AG04449 (cell line): ENCODE results near the gene ZNF789.
A peak's percentile ranks its signal among the peaks of the same experiment; 100 is the strongest.
"Not testable (repeated sequence)": the region's sequence is repeated elsewhere in the genome, so short reads cannot be mapped to it uniquely, and the experiment has no call there.

Source experiments
- CTCF ChIA-PET: fragments of 350-600 bp; formaldehyde crosslinking; extraction: SDS; loops from one replicate; lab custom pipeline; 2021; ENCODE audit warnings: antibody characterized with exemption; lab: Yijun Ruan, JAX
- POLR2A ChIA-PET: fragments of 400-600, 350-600 bp; formaldehyde crosslinking; extraction: SDS; loops from one replicate; lab custom pipeline; 2020; ENCODE audit warnings: antibody characterized with exemption, inconsistent platforms; lab: Yijun Ruan, JAX
- DNase-seq: peaks from one replicate; pipeline ENCODE4 v3.0.0-alpha.2; 2010; ENCODE audit warnings: low read depth, low spot score
- H3K4me3 ChIP-seq: 2 replicates; pipeline ENCODE4 v1.5.1; 2011; ENCODE audit warnings: low read depth, mild to moderate bottlenecking, control low read depth, low read length
- TF ChIP-seq, protein P1 (sequence below): IDR thresholded peaks from one replicate; pipeline ENCODE4 v1.5.1; 2011; ENCODE audit warnings: mild to moderate bottlenecking, moderate library complexity, low read length, control low read depth, inconsistent platforms; ENCODE audit not compliant: insufficient read depth; ENCODE audit errors: missing control alignments

ZNF789 gene

DNA sequence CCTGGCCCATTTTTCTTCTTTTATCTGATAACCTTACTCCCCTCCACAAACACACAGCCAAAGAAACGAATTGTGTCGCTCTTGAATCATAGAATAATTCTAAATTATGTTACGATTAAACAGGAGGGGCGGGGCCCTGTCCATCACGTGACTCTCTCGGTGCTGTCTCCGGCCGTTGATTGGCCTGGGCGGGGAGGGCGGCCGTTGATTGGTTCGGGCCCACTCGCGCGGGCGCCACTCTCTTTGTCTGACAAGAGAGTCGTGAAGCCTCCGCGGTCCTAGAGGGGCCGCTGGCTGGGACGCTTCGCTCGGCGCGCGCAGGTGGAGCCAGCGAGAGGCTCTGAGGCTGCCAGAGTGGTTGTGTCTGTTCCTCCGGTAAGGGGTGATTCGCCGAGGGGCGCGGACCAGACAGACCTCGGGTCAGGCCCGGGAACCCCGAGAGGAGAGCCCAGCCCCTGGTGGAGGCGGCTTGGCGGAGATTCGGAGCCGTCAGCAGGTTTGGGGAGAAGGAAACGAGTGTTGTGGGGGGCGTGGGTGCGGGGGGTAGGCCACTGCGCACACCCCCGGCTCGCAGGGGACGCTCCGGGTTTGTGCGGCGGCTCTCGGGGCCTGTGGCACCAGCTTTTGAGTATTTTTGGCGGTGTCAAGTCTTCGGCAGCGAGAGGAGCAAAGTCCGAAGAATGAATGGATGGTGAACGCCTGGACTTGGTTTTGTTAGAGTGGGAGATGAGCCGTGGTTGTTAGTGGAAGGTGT lies at the start of gene ZNF789:
ZNF789 (plus strand) TSS at position 330 of the 754 bp plus-strand sequence. CDS start 3,567 bp downstream, outside the sequence.
- TF ChIP-seq, protein P1, sequence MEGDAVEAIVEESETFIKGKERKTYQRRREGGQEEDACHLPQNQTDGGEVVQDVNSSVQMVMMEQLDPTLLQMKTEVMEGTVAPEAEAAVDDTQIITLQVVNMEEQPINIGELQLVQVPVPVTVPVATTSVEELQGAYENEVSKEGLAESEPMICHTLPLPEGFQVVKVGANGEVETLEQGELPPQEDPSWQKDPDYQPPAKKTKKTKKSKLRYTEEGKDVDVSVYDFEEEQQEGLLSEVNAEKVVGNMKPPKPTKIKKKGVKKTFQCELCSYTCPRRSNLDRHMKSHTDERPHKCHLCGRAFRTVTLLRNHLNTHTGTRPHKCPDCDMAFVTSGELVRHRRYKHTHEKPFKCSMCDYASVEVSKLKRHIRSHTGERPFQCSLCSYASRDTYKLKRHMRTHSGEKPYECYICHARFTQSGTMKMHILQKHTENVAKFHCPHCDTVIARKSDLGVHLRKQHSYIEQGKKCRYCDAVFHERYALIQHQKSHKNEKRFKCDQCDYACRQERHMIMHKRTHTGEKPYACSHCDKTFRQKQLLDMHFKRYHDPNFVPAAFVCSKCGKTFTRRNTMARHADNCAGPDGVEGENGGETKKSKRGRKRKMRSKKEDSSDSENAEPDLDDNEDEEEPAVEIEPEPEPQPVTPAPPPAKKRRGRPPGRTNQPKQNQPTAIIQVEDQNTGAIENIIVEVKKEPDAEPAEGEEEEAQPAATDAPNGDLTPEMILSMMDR, result no peak
- ChIA-PET CTCF (interaction anchor here (0.7 to 1.7 kb wide), 3 partner anchors 8 to 48 kb away, joined by 3 to 5 read pairs (median 5); partner anchors contain the start of gene ZNF394), POLR2A (interaction anchor here (0.8 kb wide), 1 partner anchor 32 kb away, joined by 3 read pairs; the partner anchor contains the start of gene ZKSCAN5)

DNA sequence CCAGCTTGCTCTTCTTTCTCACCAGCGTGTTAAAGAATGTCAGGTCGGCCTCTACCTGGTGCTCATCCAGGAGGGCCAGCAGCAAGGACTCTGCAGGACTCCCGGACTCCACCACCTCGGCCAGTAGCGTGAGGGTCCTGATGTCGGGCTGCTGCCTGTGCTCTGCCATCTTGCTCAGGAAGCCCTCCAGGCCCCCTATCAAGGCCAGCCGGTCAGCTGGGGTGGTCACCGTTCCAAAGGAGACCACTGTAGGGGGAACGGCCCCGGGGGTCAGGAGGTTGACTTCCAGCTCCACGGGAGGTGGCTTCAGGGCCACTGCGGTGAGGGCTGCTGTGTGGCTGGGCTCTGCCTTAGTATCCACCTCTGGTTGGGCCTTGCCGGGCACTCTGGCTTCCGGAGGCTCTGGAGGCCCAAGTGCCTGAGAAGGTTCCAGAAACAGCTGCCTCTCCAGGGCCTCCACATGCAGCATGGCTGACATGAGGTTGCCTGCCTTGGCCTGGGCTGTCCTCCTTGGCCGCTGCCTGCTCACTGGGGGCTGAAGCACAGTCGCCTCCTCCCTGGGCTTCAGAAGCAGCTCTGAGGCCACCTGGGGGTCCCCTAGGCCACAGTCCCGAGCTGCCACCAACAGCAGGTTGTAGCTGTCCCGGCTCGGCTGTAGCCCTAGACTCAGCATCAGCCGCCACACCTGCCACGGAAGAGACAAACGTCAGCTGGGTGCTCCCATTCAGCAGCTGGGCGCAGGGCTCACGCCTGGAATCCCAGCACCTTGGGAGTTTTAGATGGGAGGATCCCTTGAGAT lies 47.6 kb upstream of the ZNF789 start:
- POLR2A ChIA-PET, result no interaction called here
- H3K4me3 ChIP-seq, result no peak overlapping the region
- TF ChIP-seq, protein P1, result no peak
- CTCF ChIA-PET, result interaction anchor here (0.6 to 1.2 kb wide), 2 partner anchors 9 to 48 kb away, joined by 3 to 5 read pairs; no protein-coding TSS in a partner anchor
- no peak for DNase-seq

More for the DNA sequence above, at the start of gene ZNF789:
- H3K4me3 ChIP-seq, result peak within 1 kb of the TSS; percentile 93
- peak; percentile 75 for DNase-seq

DNA sequence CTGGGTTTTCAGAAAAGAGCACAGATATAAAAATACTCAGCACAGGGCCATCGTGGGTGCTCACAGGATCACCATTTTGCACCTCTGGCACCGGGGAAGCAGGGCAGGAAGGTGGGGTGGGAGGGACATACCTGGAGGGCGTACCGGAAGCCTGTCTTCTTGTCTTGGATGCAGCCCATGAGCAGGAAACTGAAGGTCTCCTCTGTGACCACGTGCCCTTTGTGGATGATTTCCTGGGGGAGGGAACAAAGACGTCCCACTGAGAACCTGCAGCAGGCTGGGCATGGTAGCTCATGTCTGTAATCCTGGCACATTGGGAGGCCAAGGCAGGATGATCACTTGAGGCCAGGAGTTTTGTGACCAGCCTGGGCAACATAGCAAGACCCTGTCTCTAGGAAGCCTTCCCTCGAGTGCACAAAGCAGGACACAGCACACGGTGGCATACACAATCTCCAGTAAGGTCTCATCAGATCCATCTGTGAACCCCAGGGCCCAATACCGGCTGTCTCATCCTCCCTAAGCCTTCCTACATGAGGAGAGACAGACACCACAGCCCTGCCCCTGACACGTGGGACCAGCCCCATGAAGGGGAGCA lies 43.6 kb upstream of the ZNF789 start:
- no peak for DNase-seq
- CTCF ChIA-PET, result no interaction called here
- H3K4me3 ChIP-seq, result no peak overlapping the region
- TF ChIP-seq, protein P1, result no peak
- POLR2A ChIA-PET, result interaction anchor here (1.6 kb wide), 1 partner anchor 10 kb away, joined by 4 read pairs; the partner anchor contains the start of genes CPSF4 and PTCD1

DNA sequence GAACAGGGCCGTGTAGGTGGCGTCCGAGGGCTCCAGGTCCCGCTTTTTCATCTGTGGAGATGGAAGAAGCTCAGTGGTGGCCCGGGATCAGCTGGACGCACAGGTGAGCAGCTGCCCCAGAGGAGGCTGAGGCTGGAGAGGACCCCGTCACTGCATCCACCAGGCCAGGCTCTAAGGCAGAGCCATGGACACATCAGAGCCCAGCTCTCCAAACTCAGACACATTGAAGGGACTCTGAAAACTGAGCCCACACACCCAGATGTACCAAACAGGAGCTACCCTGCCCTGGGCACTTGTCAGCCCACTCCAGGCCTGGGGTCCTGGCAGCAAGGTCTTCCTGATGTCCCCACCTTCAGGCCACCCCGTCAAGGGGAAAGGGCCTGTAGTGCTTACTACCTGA lies 42.9 kb upstream of the ZNF789 start:
- CTCF ChIA-PET, result no interaction called here
- DNase-seq, result no peak
- POLR2A ChIA-PET, result interaction anchor here (1.4 to 1.6 kb wide), 2 partner anchors 9 to 10 kb away, joined by 4 read pairs; partner anchors contain the start of genes CPSF4 and PTCD1
- TF ChIP-seq, protein P1, result no peak
- no peak overlapping the region for H3K4me3 ChIP-seq

DNA sequence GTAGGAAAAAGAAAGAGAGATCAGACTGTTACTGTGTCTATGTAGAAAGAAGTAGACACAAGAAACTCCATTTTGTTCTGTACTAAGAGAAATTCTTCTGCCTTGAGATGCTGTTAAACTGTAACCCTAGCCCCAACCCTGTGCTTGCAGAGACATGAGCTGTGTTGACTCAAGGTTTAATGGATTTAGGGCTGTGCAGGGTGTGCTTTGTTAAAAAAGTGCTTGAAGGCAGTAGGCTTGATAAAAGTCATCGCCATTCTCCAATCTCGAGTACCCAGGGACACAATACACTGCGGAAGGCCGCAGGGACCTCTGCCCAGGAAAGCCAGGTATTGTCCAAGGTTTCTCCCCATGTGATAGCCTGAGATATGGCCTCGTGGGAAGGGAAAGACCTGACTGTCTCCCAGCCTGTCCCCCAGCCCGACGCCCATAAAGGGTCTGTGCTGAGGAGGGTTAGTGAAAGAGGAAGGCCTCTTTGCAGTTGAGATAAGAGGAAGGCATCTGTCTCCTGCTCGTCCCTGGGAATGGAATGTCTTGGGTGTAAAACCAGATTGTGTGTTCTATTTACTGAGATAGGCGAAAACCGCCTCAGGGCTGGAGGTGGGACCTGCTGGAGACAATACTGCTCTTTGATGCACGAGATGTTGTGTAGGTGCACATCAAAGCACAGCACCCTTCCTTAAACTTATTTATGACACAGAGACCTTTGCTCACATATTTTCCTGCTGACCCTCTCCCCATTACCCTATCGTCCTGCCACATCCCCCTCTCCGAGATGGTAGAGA lies 40.7 kb upstream of the ZNF789 start:
- DNase-seq, CTCF ChIA-PET, H3K4me3 ChIP-seq: not testable (repeated sequence)
- POLR2A ChIA-PET, result interaction anchor here (0.6 kb wide), 1 partner anchor 18 kb away, joined by 4 read pairs; no protein-coding TSS in a partner anchor

DNA sequence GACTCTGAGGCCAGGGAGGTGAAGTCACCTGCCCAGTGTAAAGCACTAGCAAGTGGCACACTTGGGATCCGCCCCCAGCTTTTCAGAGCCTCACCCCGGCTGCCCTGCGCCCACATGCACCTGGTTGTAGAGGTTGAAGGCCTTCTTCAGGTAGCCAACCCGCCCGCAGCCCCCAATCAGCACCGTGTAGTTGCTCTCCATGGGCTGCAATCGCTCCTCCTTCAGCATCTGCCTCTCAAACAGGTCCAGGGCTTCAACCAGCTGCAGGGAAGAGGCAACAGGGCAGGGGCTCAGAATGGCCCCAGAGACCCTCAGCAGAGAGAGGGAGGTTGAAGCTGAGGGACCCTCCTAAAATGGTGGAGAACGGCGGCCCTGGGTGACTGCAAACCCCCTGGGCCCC lies 39.5 kb upstream of the ZNF789 start:
- POLR2A ChIA-PET, result no interaction called here
- no peak overlapping the region for H3K4me3 ChIP-seq
- CTCF ChIA-PET, result interaction anchor here (0.7 kb wide), 1 partner anchor 13 kb away, joined by 3 read pairs; no protein-coding TSS in a partner anchor
- DNase-seq, result no peak
- TF ChIP-seq, protein P1, result no peak
